Osteoblast (primary cell): ENCODE data around the gene TLR3. TPM values are rescaled to one million over a fixed set of nuclear protein-coding genes. Genes with fewer than 3 reads are reported as not detected.
A peak's percentile ranks its signal among the peaks of the same experiment; 100 is the strongest.

ENCODE experiments used
- DNase-seq: peaks from one replicate; pipeline ENCODE4 v3.0.0; 2011; ENCODE audit warnings: low spot score, mixed read lengths; ENCODE audit not compliant: insufficient read length; ENCODE audit errors: missing footprints
- H2AFZ ChIP-seq: 2 replicates; pipeline ENCODE4 v1.6.0; 2011; ENCODE audit warnings: mild to moderate bottlenecking, low read length
- H3K27ac ChIP-seq: 2 replicates; pipeline ENCODE4 v1.5.1; 2011; ENCODE audit warnings: mild to moderate bottlenecking, low read depth, low read length, moderate library complexity
- H3K27me3 ChIP-seq: 2 replicates; pipeline ENCODE4 v1.6.0; 2012; ENCODE audit warnings: mild to moderate bottlenecking, control low read depth, inconsistent platforms, low read length, moderate library complexity; ENCODE audit not compliant: insufficient read depth
- H3K36me3 ChIP-seq: 2 replicates; pipeline ENCODE4 v1.5.1; 2011; ENCODE audit warnings: mild to moderate bottlenecking, low read length, control low read depth, moderate library complexity; ENCODE audit not compliant: insufficient read depth
- H3K4me1 ChIP-seq: 2 replicates; pipeline ENCODE4 v1.5.1; 2011; ENCODE audit warnings: mild to moderate bottlenecking, low read length, control low read depth, moderate library complexity; ENCODE audit not compliant: insufficient read depth
- H3K4me2 ChIP-seq: 2 replicates; pipeline ENCODE4 v1.6.0; 2011; ENCODE audit warnings: mild to moderate bottlenecking, low read length; ENCODE audit not compliant: insufficient read depth
- H3K4me3 ChIP-seq: fragments of 200-600 bp; sonication (generic); 3 replicates; pipeline ENCODE4 v1.5.1; 2012; ENCODE audit warnings: mild to moderate bottlenecking, low read length, inconsistent platforms; ENCODE audit not compliant: insufficient read depth
- H3K79me2 ChIP-seq: 2 replicates; pipeline ENCODE4 v1.6.0; 2012; ENCODE audit warnings: mild to moderate bottlenecking, low read length, control low read depth, inconsistent platforms; ENCODE audit not compliant: insufficient read depth
- H3K9me3 ChIP-seq: 2 replicates; pipeline ENCODE4 v1.5.1; 2011; ENCODE audit warnings: low read depth, low read length, control low read depth
- H4K20me1 ChIP-seq: 2 replicates; pipeline ENCODE4 v1.6.0; 2012; ENCODE audit warnings: mild to moderate bottlenecking, low read length, control low read depth; ENCODE audit not compliant: insufficient read depth
- total RNA-seq: library from RNA; depleted of rRNA; stranded (reverse); fragments of >200 nt; gene quantifications from 2 replicates; pipeline ENCODE4 v1.2.3, GENCODE V29; 2012
- TF ChIP-seq, protein P1 (sequence below): IDR thresholded peaks from 2 replicates; pipeline ENCODE4 v1.5.1; 2011; ENCODE audit warnings: mild to moderate bottlenecking, low read depth, low read length, moderate library complexity; ENCODE audit errors: extremely low read depth

TLR3 gene
- total RNA-seq, 1 donor = 8.0 TPM

DNA sequence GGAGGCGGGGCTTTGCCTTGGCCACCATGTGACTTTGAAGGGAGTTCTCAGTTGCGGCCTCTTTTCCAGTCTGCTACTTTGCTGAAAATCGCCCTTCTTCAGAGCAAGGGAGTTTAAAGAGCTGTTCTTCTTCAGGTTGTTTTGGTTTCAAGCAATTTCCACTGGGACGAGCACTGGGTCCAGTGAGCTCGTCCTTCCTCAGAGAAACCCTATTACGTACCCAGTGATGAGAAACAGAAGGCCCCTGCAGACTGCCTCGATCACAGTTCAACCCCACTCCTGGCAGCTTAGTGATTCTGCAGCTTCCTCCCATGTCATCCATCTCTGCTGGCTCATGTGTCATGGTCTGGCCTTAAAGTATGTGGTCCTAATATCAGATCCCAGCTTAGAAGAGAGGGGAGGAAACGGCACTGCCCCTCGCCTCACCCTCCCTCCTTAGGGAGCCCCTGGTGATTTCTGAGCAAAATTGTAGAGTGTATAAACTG is 27.8 kb downstream of the TLR3 start:
- Histone ChIP-seq H3K27ac (no peak overlapping the region), H4K20me1 (no peaks in the 10 kb centered on the region), H3K36me3 (no peaks in the 10 kb centered on the region), H3K4me2 (no peak overlapping the region), H3K4me1 (no peaks in the 10 kb centered on the region), H3K27me3 (peaks cover 13% of the 10 kb centered on the region), H3K79me2 (no peaks in the 10 kb centered on the region), H3K4me3 (no peak overlapping the region), H3K9me3 (no peaks in the 10 kb centered on the region), H2AFZ (no peak overlapping the region)
- DNase-seq = no peak
- TF ChIP-seq, protein P1, sequence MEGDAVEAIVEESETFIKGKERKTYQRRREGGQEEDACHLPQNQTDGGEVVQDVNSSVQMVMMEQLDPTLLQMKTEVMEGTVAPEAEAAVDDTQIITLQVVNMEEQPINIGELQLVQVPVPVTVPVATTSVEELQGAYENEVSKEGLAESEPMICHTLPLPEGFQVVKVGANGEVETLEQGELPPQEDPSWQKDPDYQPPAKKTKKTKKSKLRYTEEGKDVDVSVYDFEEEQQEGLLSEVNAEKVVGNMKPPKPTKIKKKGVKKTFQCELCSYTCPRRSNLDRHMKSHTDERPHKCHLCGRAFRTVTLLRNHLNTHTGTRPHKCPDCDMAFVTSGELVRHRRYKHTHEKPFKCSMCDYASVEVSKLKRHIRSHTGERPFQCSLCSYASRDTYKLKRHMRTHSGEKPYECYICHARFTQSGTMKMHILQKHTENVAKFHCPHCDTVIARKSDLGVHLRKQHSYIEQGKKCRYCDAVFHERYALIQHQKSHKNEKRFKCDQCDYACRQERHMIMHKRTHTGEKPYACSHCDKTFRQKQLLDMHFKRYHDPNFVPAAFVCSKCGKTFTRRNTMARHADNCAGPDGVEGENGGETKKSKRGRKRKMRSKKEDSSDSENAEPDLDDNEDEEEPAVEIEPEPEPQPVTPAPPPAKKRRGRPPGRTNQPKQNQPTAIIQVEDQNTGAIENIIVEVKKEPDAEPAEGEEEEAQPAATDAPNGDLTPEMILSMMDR = no peak

DNA sequence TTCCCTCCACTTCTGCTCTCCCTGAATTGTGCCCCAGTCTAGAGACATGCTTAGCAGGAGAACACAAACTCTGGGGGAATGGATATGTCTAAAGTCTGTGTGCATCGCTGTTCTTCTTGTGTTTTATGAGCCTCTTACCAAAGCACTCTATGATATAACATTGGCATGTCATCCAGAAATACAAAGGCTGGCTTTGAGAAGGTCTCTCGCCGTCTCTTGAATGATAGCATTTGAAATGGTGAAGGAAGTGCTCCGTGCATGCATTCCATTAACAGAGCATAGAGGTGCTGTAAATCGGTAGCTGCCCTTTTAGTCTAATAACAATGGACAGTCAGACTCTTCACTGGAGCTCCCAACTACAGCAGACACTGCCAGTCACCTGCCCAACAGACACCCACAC is 28.4 kb downstream of the TLR3 start:
- Histone ChIP-seq H4K20me1 (no peaks in the 10 kb centered on the region), H3K79me2 (no peaks in the 10 kb centered on the region), H3K4me3 (no peak overlapping the region), H3K4me2 (no peak overlapping the region), H3K4me1 (no peaks in the 10 kb centered on the region), H3K36me3 (no peaks in the 10 kb centered on the region), H3K9me3 (no peaks in the 10 kb centered on the region), H3K27me3 (peaks cover 13% of the 10 kb centered on the region), H2AFZ (no peak overlapping the region), H3K27ac (no peak overlapping the region)
- no peak for DNase-seq
- TF ChIP-seq, protein P1 = no peak

DNA sequence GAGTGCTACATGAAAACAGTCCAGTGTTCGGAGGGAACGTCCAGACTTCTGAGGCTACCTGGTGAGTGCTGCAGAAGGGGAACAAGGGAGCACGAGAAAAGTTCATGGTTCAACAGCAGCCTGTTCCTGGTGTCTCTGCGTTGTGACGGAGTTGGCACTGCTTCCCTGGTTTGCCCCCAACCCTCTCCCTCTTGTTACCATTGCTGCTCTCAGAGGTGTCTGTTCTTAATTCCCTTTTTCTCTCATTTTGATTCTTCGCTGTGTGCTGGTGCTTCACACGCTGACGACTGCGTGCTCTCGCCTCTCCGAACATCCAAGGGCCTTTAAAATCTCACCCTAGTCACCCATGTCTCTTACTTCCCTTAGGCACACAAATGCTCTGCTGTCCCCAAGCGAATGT is 34.0 kb downstream of the TLR3 start:
- Histone ChIP-seq H3K4me3 (no peak overlapping the region), H2AFZ (no peak overlapping the region), H4K20me1 (no peaks in the 10 kb centered on the region), H3K36me3 (no peaks in the 10 kb centered on the region), H3K4me1 (no peaks in the 10 kb centered on the region), H3K27ac (no peak overlapping the region), H3K27me3 (peaks cover 34% of the 10 kb centered on the region), H3K9me3 (no peaks in the 10 kb centered on the region), H3K79me2 (no peaks in the 10 kb centered on the region), H3K4me2 (no peak overlapping the region)
- DNase-seq = no peak
- TF ChIP-seq, protein P1 = no peak

DNA sequence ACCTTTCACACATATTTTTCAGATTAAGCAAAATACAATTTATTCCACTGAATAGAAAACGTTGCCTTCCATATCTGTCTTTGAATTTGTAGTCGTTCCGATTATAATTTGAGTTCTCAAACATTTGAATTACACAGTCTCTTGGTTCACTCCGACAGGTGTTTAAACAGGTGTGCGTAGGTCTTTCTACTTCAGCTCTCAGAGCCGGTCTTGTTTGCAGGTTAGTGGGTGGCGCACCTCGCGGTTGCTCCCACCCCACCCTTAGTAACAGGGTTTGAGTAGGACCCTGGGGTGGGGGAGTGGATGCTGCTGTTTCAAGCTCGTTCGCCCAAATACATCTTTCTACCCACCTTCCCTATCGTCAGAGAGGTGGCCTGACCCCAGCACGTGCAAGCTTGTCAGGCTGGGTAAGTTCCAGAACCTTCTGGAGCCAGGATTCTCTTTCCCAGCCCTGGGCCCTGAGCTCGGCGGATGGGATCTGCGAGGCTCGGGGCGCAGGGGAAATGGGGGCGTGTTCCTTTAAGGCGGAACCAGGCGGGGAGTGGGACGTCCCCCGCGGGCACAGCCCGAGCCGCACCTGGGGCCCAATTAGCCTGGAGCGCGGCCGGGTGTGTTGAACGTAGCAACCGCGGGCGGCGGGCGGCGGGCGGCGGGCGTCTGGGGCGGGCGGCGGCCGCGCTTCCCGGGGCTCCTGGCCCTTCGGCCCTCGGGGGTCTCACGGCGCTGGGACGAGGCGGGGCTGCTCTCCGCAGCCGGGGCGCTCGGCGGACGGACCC is 35.3 kb downstream of the TLR3 start, which contains the start of gene FAM149A:
TSS of gene FAM149A (plus strand) at position 591 of the 776 bp plus-strand sequence.
- no peaks in the 10 kb centered on the region for H3K9me3 ChIP-seq
- TF ChIP-seq, protein P1 = no peak
- H3K79me2 ChIP-seq = no peaks in the 10 kb centered on the region
- peak within 1 kb of the TSS; percentile 56 for H3K4me3 ChIP-seq
- peak within 1 kb of the TSS; percentile 59 for H3K4me2 ChIP-seq
- no peak within 1 kb of the TSS for H2AFZ ChIP-seq
- H4K20me1 ChIP-seq = no peaks in the 10 kb centered on the region
- no peaks in the 10 kb centered on the region for H3K36me3 ChIP-seq
- peak; percentile 84 for DNase-seq
- H3K27ac ChIP-seq = no peak within 1 kb of the TSS
- H3K27me3 ChIP-seq = peaks cover 35% of the 10 kb centered on the region
- H3K4me1 ChIP-seq = no peaks in the 10 kb centered on the region
